Fibroblast of lung (primary cell): ENCODE results near the gene TMEM234. TPM values are rescaled to one million over a fixed set of nuclear protein-coding genes. Genes with fewer than 3 reads are reported as not detected.

Experiments
- DNase-seq, 2 donors: peaks; one replicate each; pipeline versions ENCODE4 v3.0.0 to v3.0.0-alpha.2; 2010; ENCODE audit warnings: low read depth in 2 of 2
- H2AFZ ChIP-seq: 2 replicates; pipeline ENCODE4 v1.5.1; 2012; ENCODE audit warnings: low read length, control low read depth, inconsistent platforms
- H3K27ac ChIP-seq: 2 replicates; pipeline ENCODE4 v1.5.1; 2011; ENCODE audit warnings: low read length, control low read depth; ENCODE audit not compliant: insufficient read depth
- H3K27me3 ChIP-seq: 2 replicates; pipeline ENCODE4 v1.5.1; 2011; ENCODE audit warnings: mild to moderate bottlenecking, low read length; ENCODE audit not compliant: control insufficient read depth, insufficient read depth
- H3K36me3 ChIP-seq: 2 replicates; pipeline ENCODE4 v1.5.1; 2011; ENCODE audit warnings: low read length; ENCODE audit not compliant: control insufficient read depth, insufficient read depth
- H3K4me1 ChIP-seq: 2 replicates; pipeline ENCODE4 v1.5.1; 2011; ENCODE audit warnings: low read length; ENCODE audit not compliant: control insufficient read depth, insufficient read depth; ENCODE audit errors: extremely low read depth
- H3K4me2 ChIP-seq: 2 replicates; pipeline ENCODE4 v1.5.1; 2011; ENCODE audit warnings: low read length, control low read depth; ENCODE audit not compliant: insufficient read depth; ENCODE audit errors: extremely low read depth
- H3K4me3 ChIP-seq, 4 experiments: fragments of 200-600 bp in 1 of 4; sonication (generic) in 1 of 4; replicated peaks in 1 of 4; 2 replicates each; pipeline ENCODE4 v1.5.1; 2011 to 2016; ENCODE audit warnings: low read length in 4 of 4, low read depth in 3 of 4, mild to moderate bottlenecking in 3 of 4, control low read depth in 2 of 4, inconsistent platforms in 1 of 4, mixed read lengths in 1 of 4; ENCODE audit not compliant: insufficient read depth in 1 of 4; ENCODE audit errors: control extremely low read depth in 1 of 4
- H3K79me2 ChIP-seq: 2 replicates; pipeline ENCODE4 v1.5.1; 2012; ENCODE audit warnings: mild to moderate bottlenecking, low read length, inconsistent platforms; ENCODE audit not compliant: control insufficient read depth, insufficient read depth
- H3K9ac ChIP-seq: 2 replicates; pipeline ENCODE4 v1.5.1; 2011; ENCODE audit warnings: mild to moderate bottlenecking, low read length, control low read depth; ENCODE audit not compliant: insufficient read depth
- H3K9me3 ChIP-seq: 2 replicates; pipeline ENCODE4 v1.5.1; 2012; ENCODE audit warnings: low read depth, low read length; ENCODE audit not compliant: control insufficient read depth, insufficient read depth
- H4K20me1 ChIP-seq: 2 replicates; pipeline ENCODE4 v1.5.1; 2011; ENCODE audit warnings: low read length; ENCODE audit not compliant: control insufficient read depth, insufficient read depth; ENCODE audit errors: extremely low read depth
- EZH2 ChIP-seq: IDR thresholded peaks from 2 replicates; pipeline ENCODE4 v1.5.1; 2012; ENCODE audit warnings: low read length, control low read depth, mild to moderate bottlenecking; ENCODE audit errors: missing control alignments
- polyA plus RNA-seq, 2 donors: library from polyadenylated mRNA; depleted of rRNA in 1 of 2; stranded (reverse) in 1 of 2; unstranded in 1 of 2; fragments of >200 nt; gene quantifications; 2 replicates each; pipeline ENCODE4 v1.2.1, GENCODE V29; 2011 to 2012; ENCODE audit warnings: missing spikeins in 1 of 2
- total RNA-seq: library from RNA; depleted of rRNA; stranded (reverse); fragments of >200 nt; gene quantifications from 2 replicates; pipeline ENCODE4 v1.2.1, GENCODE V29; 2014
- TF ChIP-seq, protein P1 (sequence below), 2 donors: IDR thresholded peaks in 1 of 2; conservative IDR thresholded peaks in 1 of 2; 1 replicate in 1 of 2; 2 replicates in 1 of 2; pipeline ENCODE4 v1.5.1; 2011 to 2012; ENCODE audit warnings: low read length in 2 of 2, control low read depth in 1 of 2, inconsistent platforms in 1 of 2, low read depth in 1 of 2, mild to moderate bottlenecking in 1 of 2

Gene TMEM234
- total and polyA plus RNA-seq, 2 donors (not counting 1 experiment from before 2014, with no cell fraction given) = 15.8 to 17.5 TPM

GRCh38 chr1:32232558-32233304 lies 10.6 kb upstream of the TMEM234 start:
- Histone ChIP-seq H3K27ac (no peak overlapping the region), H3K79me2 (no peaks in the 10 kb centered on the region), H2AFZ (no peak overlapping the region), H3K9ac (no peak overlapping the region), H3K4me3 (no peak overlapping the region), H3K27me3 (no peaks in the 10 kb centered on the region), H4K20me1 (no peaks in the 10 kb centered on the region), H3K4me2 (no peak overlapping the region), H3K9me3 (no peaks in the 10 kb centered on the region), H3K36me3 (peaks cover 24% of the 10 kb centered on the region), H3K4me1 (peaks cover 5% of the 10 kb centered on the region)
- no peak for TF ChIP-seq EZH2
- TF ChIP-seq, protein P1, sequence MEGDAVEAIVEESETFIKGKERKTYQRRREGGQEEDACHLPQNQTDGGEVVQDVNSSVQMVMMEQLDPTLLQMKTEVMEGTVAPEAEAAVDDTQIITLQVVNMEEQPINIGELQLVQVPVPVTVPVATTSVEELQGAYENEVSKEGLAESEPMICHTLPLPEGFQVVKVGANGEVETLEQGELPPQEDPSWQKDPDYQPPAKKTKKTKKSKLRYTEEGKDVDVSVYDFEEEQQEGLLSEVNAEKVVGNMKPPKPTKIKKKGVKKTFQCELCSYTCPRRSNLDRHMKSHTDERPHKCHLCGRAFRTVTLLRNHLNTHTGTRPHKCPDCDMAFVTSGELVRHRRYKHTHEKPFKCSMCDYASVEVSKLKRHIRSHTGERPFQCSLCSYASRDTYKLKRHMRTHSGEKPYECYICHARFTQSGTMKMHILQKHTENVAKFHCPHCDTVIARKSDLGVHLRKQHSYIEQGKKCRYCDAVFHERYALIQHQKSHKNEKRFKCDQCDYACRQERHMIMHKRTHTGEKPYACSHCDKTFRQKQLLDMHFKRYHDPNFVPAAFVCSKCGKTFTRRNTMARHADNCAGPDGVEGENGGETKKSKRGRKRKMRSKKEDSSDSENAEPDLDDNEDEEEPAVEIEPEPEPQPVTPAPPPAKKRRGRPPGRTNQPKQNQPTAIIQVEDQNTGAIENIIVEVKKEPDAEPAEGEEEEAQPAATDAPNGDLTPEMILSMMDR (conservative IDR thresholded peaks at IDR 0.05 in 1 of 2, IDR thresholded peaks at IDR 0.05 in 1 of 2; ENCODE audit: low read depth in 1 of 2, low read length in 2 of 2) = no peak
- no peak for DNase-seq

GRCh38 chr1:32231843-32232432 lies 9.8 kb upstream of the TMEM234 start:
- H3K4me1 ChIP-seq = peaks cover 5% of the 10 kb centered on the region
- no peak for DNase-seq
- H3K27ac ChIP-seq = no peak overlapping the region
- no peaks in the 10 kb centered on the region for H3K79me2 ChIP-seq
- H2AFZ ChIP-seq = no peak overlapping the region
- H3K4me2 ChIP-seq = no peak overlapping the region
- no peaks in the 10 kb centered on the region for H4K20me1 ChIP-seq
- H3K36me3 ChIP-seq = peaks cover 25% of the 10 kb centered on the region
- no peaks in the 10 kb centered on the region for H3K9me3 ChIP-seq
- no peak for TF ChIP-seq EZH2
- no peak overlapping the region for H3K9ac ChIP-seq
- H3K27me3 ChIP-seq = no peaks in the 10 kb centered on the region
- no peak overlapping the region for H3K4me3 ChIP-seq

- Histone ChIP-seq H3K36me3 (peaks cover 30% of the 10 kb centered on the region), H3K27ac (no peak overlapping the region)
- DNase-seq = no peak
These were observed 6.6 kb upstream of the TMEM234 start for GRCh38 chr1:32228771-32229170.

More at GRCh38 chr1:32228771-32229170, 6.6 kb upstream of the TMEM234 start:
- Histone ChIP-seq H2AFZ (no peak overlapping the region), H3K79me2 (peaks cover 8% of the 10 kb centered on the region), H3K4me3 (no peak overlapping the region), H3K4me2 (no peak overlapping the region), H4K20me1 (no peaks in the 10 kb centered on the region), H3K4me1 (no peaks in the 10 kb centered on the region), H3K9ac (no peak overlapping the region), H3K27me3 (no peaks in the 10 kb centered on the region), H3K9me3 (no peaks in the 10 kb centered on the region)
- TF ChIP-seq, protein P1 (conservative IDR thresholded peaks at IDR 0.05 in 1 of 2, IDR thresholded peaks at IDR 0.05 in 1 of 2; ENCODE audit: low read depth in 1 of 2, low read length in 2 of 2) = no peak
- no peak for TF ChIP-seq EZH2
